Measurements from ENCODE around the gene PTPRR. TPM values are rescaled to one million over a fixed set of nuclear protein-coding genes. Genes with fewer than 3 reads are reported as not detected.

Gene PTPRR, protein sequence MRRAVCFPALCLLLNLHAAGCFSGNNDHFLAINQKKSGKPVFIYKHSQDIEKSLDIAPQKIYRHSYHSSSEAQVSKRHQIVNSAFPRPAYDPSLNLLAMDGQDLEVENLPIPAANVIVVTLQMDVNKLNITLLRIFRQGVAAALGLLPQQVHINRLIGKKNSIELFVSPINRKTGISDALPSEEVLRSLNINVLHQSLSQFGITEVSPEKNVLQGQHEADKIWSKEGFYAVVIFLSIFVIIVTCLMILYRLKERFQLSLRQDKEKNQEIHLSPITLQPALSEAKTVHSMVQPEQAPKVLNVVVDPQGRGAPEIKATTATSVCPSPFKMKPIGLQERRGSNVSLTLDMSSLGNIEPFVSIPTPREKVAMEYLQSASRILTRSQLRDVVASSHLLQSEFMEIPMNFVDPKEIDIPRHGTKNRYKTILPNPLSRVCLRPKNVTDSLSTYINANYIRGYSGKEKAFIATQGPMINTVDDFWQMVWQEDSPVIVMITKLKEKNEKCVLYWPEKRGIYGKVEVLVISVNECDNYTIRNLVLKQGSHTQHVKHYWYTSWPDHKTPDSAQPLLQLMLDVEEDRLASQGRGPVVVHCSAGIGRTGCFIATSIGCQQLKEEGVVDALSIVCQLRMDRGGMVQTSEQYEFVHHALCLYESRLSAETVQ
- 10 to 100 TPM; 21.8 to 43.8 TPM for total RNA-seq

DNA sequence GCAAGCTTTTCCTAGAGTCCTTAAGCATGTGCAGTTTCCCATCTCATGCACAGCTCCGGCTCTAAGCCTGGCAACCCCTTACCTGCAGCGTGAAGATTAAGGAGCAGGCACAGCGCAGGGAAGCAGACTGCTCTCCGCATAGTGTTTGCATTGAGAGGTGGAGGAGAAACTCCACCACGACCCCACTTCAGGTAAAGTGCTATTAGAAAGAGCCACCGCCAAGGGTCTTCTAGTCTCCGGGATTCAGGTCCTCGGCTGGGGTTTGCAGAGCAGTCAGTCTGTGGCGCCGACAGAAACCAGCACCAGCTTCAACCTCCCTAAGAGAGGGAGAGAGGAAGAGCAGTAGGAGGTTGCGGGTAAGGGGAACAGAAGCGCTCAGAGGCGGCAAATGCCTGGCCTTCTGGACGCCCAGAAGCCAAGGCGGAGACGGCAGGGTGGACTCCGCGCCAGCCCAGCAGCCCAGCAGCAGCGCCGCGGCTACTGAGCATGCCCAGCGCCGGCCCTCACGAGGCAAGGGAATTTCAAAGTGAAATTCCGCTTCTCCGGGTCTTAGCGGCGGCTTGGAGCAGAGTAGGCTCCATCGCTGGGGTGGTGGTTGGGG is at the start of gene PTPRR:
TSS of gene PTPRR (minus strand) at position 488 of the 601 bp plus-strand sequence. CDS start at position 140, 348 bp downstream.
- H3K27me3 ChIP-seq, result peaks cover 8% of the 10 kb centered on the region
- DNase-seq, result no peak
- no peaks in the 10 kb centered on the region for H3K4me1 ChIP-seq
- no peak within 1 kb of the TSS for H3K4me3 ChIP-seq
- intact Hi-C loops (cut with DNase I), result no loop called here
- no peaks in the 10 kb centered on the region for H3K36me3 ChIP-seq
- H3K9ac ChIP-seq (ENCODE audit: low read depth in 2 of 2, low read length in 2 of 2), result no peak within 1 kb of the TSS
- TF ChIP-seq, protein P1, sequence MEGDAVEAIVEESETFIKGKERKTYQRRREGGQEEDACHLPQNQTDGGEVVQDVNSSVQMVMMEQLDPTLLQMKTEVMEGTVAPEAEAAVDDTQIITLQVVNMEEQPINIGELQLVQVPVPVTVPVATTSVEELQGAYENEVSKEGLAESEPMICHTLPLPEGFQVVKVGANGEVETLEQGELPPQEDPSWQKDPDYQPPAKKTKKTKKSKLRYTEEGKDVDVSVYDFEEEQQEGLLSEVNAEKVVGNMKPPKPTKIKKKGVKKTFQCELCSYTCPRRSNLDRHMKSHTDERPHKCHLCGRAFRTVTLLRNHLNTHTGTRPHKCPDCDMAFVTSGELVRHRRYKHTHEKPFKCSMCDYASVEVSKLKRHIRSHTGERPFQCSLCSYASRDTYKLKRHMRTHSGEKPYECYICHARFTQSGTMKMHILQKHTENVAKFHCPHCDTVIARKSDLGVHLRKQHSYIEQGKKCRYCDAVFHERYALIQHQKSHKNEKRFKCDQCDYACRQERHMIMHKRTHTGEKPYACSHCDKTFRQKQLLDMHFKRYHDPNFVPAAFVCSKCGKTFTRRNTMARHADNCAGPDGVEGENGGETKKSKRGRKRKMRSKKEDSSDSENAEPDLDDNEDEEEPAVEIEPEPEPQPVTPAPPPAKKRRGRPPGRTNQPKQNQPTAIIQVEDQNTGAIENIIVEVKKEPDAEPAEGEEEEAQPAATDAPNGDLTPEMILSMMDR (IDR thresholded peaks at IDR 0.05), result no peak
- H3K27ac ChIP-seq, result no peak within 1 kb of the TSS
- H3K9me3 ChIP-seq, result no peaks in the 10 kb centered on the region

DNA sequence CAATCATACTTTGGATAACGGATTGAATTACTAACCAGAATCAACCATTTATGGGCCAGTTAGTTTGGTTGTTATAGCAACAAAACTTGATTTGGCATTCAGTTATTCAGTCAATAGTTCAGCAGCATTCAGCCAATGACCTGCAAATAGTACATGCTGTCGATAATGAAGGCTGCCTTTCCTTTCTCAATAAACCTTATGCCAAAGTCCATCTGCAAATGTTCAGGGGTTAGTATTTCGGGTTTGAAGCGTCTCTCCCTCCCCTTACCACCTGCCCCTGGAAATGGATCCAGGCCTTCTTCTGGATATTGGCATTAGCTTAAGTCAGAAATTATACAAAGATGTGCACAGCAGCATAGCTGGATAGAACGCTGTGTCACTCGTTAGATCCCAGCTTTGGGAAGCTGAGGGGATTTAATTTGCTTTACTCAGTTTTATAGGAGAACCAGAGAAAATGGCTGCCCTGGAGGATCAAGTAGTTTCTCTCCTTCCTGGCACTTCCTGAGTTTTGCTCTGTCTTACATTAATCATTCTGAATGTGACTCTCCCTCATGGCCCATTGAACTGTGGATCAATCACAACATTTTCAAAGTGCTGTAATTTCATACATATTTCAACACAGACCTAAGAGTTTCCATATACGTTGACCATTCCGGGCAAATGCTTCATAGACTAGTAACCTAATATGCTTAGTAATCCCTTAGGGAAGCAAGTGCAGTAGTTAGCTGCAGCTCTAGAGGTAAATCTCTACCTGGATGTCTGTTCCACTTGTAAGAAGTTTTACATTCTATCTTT is 46.7 kb upstream of the PTPRR start:
- Histone ChIP-seq H3K9ac (ENCODE audit: low read depth in 2 of 2, low read length in 2 of 2) (no peak overlapping the region), H3K4me1 (no peaks in the 10 kb centered on the region), H3K36me3 (no peaks in the 10 kb centered on the region), H3K4me3 (no peak overlapping the region), H3K9me3 (no peaks in the 10 kb centered on the region), H3K27me3 (no peaks in the 10 kb centered on the region), H3K27ac (no peak overlapping the region)
- no peak for DNase-seq
- TF ChIP-seq, protein P1 (IDR thresholded peaks at IDR 0.05), result no peak
- intact Hi-C loops (cut with DNase I), result no loop called here

DNA sequence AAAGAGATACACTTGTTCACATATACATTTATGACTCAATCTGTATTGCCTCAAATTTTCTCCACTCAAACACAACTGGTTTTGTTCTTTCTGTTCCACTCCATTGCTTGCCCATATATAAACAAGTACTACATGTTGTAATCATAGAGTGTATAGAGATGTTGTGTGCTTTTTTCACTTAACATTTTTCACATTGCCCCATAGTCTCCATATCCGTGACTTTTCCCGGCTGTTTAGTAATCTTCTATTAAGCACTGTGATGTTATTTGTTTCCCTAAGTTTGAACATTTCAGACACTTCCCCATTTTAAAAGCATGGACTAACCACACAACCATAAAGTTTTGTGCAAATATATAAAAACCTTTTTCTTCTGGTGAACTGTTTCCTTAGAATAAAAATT is 45.5 kb upstream of the PTPRR start:
- no peaks in the 10 kb centered on the region for H3K4me1 ChIP-seq
- H3K27ac ChIP-seq, result no peak overlapping the region
- H3K27me3 ChIP-seq, result no peaks in the 10 kb centered on the region
- intact Hi-C loops (cut with DNase I), result no loop called here
- no peak for DNase-seq
- H3K9ac ChIP-seq (ENCODE audit: low read depth in 2 of 2, low read length in 2 of 2), result no peak overlapping the region
- H3K36me3 ChIP-seq, result no peaks in the 10 kb centered on the region
- no peaks in the 10 kb centered on the region for H3K9me3 ChIP-seq
- no peak overlapping the region for H3K4me3 ChIP-seq
- TF ChIP-seq, protein P1 (IDR thresholded peaks at IDR 0.05), result no peak

DNA sequence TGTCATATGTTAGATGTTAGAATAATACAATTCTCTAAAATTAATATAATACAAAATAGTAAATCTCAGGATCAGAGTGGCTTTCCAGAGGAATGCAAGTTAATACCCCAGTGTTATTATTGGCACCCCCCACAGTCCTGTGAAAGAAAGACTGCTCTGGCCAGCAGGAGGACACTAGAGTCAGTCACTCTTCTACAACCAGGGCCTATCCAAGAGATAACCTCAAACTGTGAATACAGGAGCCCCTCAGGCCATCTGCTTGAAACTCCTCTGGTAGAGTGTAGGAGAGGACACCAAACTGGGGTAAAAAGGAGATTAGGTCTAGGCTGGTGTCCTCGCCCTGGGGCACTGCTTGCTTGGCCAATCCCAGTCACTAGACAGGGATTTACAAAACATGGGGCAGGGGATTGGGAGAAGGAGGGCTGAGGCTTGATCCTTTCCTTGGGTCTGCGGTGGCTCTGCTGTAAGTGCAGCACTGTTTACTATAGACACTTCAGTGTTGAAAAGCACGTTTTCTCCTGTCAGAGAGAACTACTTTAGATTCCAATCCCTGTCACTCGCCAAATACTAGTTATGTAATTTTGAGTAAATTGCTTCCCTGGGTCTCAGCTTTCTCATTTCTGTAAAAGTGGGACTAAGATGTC is 44.5 kb upstream of the PTPRR start:
- no peak overlapping the region for H3K4me3 ChIP-seq
- no peaks in the 10 kb centered on the region for H3K9me3 ChIP-seq
- TF ChIP-seq, protein P1 (IDR thresholded peaks at IDR 0.05), result no peak
- no peak overlapping the region for H3K27ac ChIP-seq
- H3K9ac ChIP-seq (ENCODE audit: low read depth in 2 of 2, low read length in 2 of 2), result no peak overlapping the region
- intact Hi-C loops (cut with DNase I), result no loop called here
- H3K27me3 ChIP-seq, result no peaks in the 10 kb centered on the region
- H3K36me3 ChIP-seq, result no peaks in the 10 kb centered on the region
- H3K4me1 ChIP-seq, result no peaks in the 10 kb centered on the region
- no peak for DNase-seq

Data from colonic mucosa (tissue), 4 donors.